ENCODE results near the gene MELK.

MELK gene

GRCh38 chr9:36576866-36577265 lies 4.2 kb downstream of the MELK start:
- DNase-seq (ENCODE audit: low read depth in 1 of 2, low spot score in 1 of 2), result no peak

- no peak for DNase-seq (ENCODE audit: low read depth in 1 of 2, low spot score in 1 of 2)
Observed at GRCh38 chr9:36584620-36585460, 12.1 kb downstream of the MELK start.

DNA sequence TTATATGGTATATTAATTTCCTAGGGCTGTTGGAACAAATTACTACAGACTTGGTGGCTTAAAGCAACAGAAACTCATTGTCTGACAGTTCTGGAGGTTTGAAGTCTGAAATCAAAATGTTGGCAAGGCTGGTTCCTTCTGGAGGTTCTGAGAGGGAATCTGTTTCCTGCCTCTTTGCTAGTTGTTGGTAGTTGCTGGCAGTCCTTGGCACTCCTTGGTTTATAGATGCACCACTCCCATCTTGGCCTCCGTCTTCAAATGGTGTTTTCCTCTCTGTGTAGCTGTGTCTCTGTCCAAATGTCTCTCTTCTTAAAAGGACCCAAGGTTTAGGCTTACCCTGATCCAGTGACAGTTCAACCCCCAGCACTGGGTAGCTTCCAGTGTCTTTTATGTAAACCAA lies 17.5 kb downstream of the MELK start:
- no peak for DNase-seq (ENCODE audit: low read depth in 1 of 2, low spot score in 1 of 2)

- DNase-seq (ENCODE audit: low read depth in 1 of 2, low spot score in 1 of 2), result no peak
Observed at GRCh38 chr9:36592801-36593583, 20.3 kb downstream of the MELK start.

- DNase-seq (ENCODE audit: low read depth in 1 of 2, low spot score in 1 of 2), result no peak
Observed at GRCh38 chr9:36594213-36594612, 21.5 kb downstream of the MELK start.

DNA sequence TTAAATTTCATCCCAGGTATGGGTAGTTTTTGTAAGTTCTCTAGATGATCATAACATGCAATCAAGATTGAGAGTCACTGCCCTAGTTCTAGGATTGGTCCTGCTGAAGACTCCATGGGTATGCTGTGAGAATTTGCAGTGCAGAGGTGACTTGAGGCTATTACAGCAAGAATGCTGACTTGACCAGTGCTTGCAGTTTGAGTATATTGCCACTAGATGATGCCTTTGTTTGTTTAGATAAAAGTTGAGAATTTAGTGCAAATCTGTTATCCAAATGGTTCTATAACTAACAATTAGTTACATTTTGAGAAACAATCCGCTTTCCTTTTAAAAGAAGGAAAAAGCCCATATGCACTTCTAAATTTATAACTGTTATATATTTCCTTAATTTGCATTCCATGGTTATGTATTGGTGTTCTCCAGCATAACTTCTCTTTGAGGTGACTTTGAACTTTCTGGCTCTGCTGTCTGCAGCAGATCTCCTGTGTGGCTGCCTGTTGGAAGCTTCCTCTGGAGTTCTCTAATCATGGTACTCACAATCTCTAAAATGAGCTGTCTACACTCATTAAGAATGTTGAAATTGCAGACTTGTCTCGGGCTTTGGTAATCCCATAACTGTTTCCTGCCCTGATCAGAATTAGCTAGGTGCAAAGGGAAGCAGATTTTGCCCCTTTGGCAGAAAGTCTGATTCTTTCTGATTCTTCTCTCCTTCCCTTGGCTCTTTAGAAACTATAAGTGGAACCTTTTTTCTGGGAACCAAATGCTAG lies 24.9 kb downstream of the MELK start:
- DNase-seq (ENCODE audit: low read depth in 1 of 2, low spot score in 1 of 2), result no peak

DNA sequence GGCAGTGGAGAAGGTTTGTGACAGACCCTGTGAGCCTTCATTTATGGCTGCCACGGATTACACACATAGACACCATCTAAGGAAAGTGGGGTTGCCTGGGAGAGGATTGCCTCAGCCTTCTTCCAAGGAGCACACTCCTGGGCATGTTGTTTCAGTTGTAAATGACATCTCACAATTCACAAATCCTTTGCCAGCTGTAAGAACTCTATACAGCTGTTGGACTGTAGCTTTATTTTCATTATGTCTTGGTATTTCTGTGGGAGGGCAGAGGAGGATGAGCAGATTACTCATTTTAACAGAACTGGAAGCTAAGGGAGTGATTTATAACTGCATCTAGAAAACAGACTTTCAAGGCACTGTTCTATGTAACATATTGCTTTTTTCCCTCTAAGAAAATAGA lies 25.6 kb downstream of the MELK start:
- no peak for DNase-seq (ENCODE audit: low read depth in 1 of 2, low spot score in 1 of 2)

DNA sequence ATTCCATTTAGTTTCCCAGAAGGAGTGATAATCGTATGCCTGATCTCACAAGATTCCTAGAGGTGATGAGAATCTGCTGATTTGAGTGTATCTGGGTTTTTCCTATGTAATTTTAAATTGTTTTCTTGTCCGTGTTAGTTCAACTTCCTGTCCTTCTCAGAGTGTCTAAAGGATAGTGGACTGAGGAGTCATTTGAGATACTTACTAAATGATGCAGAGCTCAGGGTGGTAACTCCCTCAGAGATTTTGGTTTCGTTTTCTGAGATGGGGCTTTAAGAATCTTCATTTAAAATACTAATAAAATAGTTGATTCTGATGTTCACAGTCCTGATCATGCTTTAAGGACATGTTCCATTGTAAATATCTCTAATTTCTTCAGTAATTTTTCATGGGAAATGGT lies 30.3 kb downstream of the MELK start:
- no peak for DNase-seq (ENCODE audit: low read depth in 1 of 2, low spot score in 1 of 2)

- no peak for DNase-seq (ENCODE audit: low read depth in 1 of 2, low spot score in 1 of 2)
Observed at GRCh38 chr9:36609306-36609705, 36.6 kb downstream of the MELK start.

GRCh38 chr9:36622121-36622520 lies 49.4 kb downstream of the MELK start:
- DNase-seq (ENCODE audit: low read depth in 1 of 2, low spot score in 1 of 2), result no peak

GRCh38 chr9:36623280-36623679 lies 50.6 kb downstream of the MELK start:
- DNase-seq (ENCODE audit: low read depth in 1 of 2, low spot score in 1 of 2), result no peak

GRCh38 chr9:36625006-36625615 lies 52.4 kb downstream of the MELK start:
- no peak for DNase-seq (ENCODE audit: low read depth in 1 of 2, low spot score in 1 of 2)

DNA sequence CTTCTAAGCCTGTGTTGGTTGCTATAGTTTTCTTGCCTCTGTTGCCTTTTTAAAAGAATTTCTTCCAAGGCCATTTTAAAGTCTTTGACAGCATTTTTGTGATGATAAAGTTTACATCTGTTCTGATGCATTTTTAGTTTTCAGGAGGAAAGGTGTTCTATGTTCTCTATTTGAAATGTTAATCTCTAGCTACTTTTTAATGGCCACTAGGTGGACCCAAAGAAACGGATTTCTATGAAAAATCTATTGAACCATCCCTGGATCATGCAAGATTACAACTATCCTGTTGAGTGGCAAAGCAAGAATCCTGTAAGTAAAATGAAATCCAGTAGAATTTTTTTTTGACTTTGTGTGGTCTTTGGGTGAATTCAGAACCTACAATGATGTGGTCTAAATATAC lies 60.2 kb downstream of the MELK start:
- no peak for DNase-seq (ENCODE audit: low read depth in 1 of 2, low spot score in 1 of 2)

- DNase-seq (ENCODE audit: low read depth in 1 of 2, low spot score in 1 of 2), result no peak
Observed at GRCh38 chr9:36637491-36638270, 65.0 kb downstream of the MELK start.

GRCh38 chr9:36640771-36641381 lies 68.2 kb downstream of the MELK start:
- DNase-seq (ENCODE audit: low read depth in 1 of 2, low spot score in 1 of 2), result no peak

DNA sequence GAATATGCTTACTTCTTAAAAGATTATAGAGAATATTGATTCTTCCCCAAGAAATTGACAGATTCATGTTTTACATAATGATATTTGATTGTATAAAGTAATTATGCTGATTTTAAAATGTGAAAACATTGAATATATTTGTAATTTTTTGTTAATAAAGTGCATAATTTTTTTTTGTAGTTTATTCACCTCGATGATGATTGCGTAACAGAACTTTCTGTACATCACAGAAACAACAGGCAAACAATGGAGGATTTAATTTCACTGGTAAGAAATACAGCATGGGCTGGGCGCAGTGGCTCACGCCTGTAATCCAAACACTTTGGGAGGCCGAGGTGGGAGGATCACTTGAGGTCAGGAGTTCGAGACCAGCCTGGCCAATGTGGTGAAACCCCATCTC lies 70.1 kb downstream of the MELK start:
- DNase-seq (ENCODE audit: low read depth in 1 of 2, low spot score in 1 of 2), result no peak

DNA sequence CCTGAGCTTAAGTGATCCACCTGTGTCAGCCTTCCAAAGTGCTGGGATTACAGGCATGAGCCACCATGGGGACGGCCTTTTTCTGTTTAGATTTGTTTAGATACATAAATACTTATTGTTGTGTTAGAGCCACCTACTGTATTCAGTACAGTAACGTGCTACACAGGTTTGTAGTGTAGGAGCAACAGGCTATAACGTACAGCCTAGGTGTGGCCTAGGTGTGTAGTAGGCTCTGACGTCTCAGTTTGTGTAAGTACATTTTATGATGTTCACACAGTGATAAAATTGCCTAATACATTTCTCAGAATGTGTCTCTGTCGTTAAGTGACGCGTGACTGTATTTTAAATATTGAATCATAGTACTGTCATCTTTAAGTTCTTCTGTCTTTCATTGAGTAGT lies 84.1 kb downstream of the MELK start:
- DNase-seq (ENCODE audit: low read depth in 1 of 2, low spot score in 1 of 2), result no peak

- no peak for DNase-seq (ENCODE audit: low read depth in 1 of 2, low spot score in 1 of 2)
Observed at GRCh38 chr9:36659500-36659899, 86.8 kb downstream of the MELK start.

- DNase-seq (ENCODE audit: low read depth in 1 of 2, low spot score in 1 of 2), result no peak
Observed at GRCh38 chr9:36664806-36665205, 92.1 kb downstream of the MELK start.

GRCh38 chr9:36665387-36665786 lies 92.7 kb downstream of the MELK start:
- DNase-seq (ENCODE audit: low read depth in 1 of 2, low spot score in 1 of 2), result no peak
